ENCODE measurements around the gene FAM193A.

- TF ChIP-seq CTCF (optimal IDR thresholded peaks at IDR 0.05 in 1 of 3, IDR thresholded peaks at IDR 0.05 in 1 of 3, conservative IDR thresholded peaks at IDR 0.05 in 1 of 3; ENCODE audit: extremely low read depth in 1 of 3, insufficient read depth in 2 of 3, low read length in 3 of 3) (no peak), EZH2 (IDR thresholded peaks at IDR 0.05; ENCODE audit: low read length) (no peak)
Observed at GRCh38 chr4:2702361-2702760, 165.9 kb downstream of the FAM193A start.
